Measurements from ENCODE around the gene IRAK1. TPM values are rescaled to one million over a fixed set of nuclear protein-coding genes. Genes with fewer than 3 reads are reported as not detected.
"Not testable (repeated sequence)": the region's sequence is repeated elsewhere in the genome, so short reads cannot be mapped to it uniquely, and the experiment has no call there.

IRAK1 gene
- total RNA-seq, 1 experiment from 2014 or later: 76.0 TPM

DNA sequence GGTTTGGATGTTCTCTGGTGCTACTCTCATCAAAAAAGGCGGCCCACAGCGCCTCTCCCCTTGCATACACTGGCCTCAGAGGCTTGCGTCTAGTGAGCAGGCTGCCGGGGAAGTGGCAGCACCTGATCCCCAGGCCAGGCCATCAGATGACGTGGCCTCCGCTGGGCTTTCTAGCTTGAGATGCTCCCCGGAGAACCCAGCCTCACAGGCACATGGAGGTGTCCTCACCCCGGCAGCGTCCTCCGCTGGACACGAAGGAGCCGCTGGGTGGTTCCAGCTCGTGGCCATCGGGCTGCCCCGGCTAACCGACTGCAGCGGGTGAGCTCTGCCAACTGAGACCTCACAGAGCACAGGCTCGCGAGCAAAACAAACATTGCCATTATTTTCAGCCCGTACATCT is 12.8 kb downstream of the IRAK1 start:
- no peak for DNase-seq
- Histone ChIP-seq H3K27ac (ENCODE audit: low read length) (no peak overlapping the region), H3K4me3 (ENCODE audit: low read length) (no peak overlapping the region), H3K9ac (ENCODE audit: low read length) (no peak overlapping the region), H3K36me3 (ENCODE audit: insufficient read depth, low read length) (no peaks in the 10 kb centered on the region), H3K9me3 (ENCODE audit: low read length) (no peaks in the 10 kb centered on the region), H3K79me2 (ENCODE audit: low read length) (no peaks in the 10 kb centered on the region), H2AFZ (ENCODE audit: low read length) (no peak overlapping the region), H4K20me1 (ENCODE audit: insufficient read depth, low read depth, low read length) (no peaks in the 10 kb centered on the region), H3K9me2 (replicated peaks; ENCODE audit: insufficient read depth, low read length) (no peaks in the 10 kb centered on the region), H3K4me2 (ENCODE audit: low read depth, low read length, poor library complexity, severe bottlenecking) (no peak overlapping the region), H3K27me3 (ENCODE audit: low read length) (no peaks in the 10 kb centered on the region), H3K4me1 (ENCODE audit: low read length) (peaks cover 8% of the 10 kb centered on the region)

DNA sequence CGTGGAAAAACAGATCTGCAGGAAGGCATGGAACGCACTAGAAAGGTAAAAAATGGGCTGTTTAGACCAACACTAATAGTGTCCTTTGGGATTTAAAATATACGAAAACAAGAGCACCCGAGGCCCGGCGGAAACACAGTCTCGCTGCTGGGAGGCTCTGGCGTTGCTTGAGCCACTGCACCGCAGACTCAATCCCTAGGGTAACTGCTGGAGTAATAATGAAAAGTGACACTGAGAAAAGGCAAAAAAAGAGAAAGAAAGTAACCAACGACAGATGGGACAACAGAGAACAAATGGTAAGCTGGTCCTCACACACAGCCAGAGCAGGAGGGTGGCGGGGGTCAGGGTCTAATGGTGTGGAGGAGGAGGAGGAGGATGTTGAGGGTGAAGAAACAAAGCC is 15.4 kb downstream of the IRAK1 start:
- Histone ChIP-seq H3K4me1 (ENCODE audit: low read length) (peaks cover 12% of the 10 kb centered on the region), H3K27me3 (ENCODE audit: low read length) (no peaks in the 10 kb centered on the region), H2AFZ (ENCODE audit: low read length) (no peak overlapping the region), H3K4me3 (ENCODE audit: low read length) (no peak overlapping the region), H3K9me2 (replicated peaks; ENCODE audit: insufficient read depth, low read length) (no peaks in the 10 kb centered on the region), H4K20me1 (ENCODE audit: insufficient read depth, low read depth, low read length) (no peaks in the 10 kb centered on the region), H3K36me3 (ENCODE audit: insufficient read depth, low read length) (no peaks in the 10 kb centered on the region), H3K27ac (ENCODE audit: low read length) (no peak overlapping the region), H3K9ac (ENCODE audit: low read length) (no peak overlapping the region), H3K4me2 (ENCODE audit: low read depth, low read length, poor library complexity, severe bottlenecking) (no peak overlapping the region), H3K79me2 (ENCODE audit: low read length) (no peaks in the 10 kb centered on the region), H3K9me3 (ENCODE audit: low read length) (no peaks in the 10 kb centered on the region)
- no peak for DNase-seq

DNA sequence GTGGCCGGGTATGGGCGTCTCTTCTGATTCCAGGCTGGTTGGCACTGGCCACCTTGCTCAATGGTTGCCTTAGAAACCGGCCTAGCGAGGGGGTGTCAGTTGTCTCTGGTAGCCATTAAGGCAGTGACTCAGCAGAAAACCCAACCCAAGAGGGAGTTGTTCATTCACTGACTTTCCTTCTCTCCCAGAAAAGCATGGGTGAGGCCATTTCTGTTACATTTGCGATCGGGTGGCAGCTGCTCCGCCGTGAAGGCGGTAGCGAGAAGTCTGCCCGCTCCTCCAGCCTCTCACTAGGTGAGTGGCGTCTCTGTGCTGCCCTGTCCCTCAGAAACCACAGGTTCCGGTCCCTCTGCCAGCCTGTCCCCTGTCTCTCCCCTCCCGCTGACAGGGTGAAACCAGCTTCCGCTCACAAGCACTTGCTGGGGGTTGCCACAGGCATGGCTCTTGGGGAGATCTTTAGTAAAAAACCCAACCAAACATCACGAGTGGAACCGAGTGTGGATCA is 17.4 kb downstream of the IRAK1 start:
- Histone ChIP-seq H2AFZ (ENCODE audit: low read length) (no peak overlapping the region), H3K4me3 (ENCODE audit: low read length) (peak overlapping the region; percentile 33; the same call in 1 of the 2 replicates), H3K27me3 (ENCODE audit: low read length) (no peaks in the 10 kb centered on the region), H3K36me3 (ENCODE audit: insufficient read depth, low read length) (no peaks in the 10 kb centered on the region), H3K27ac (ENCODE audit: low read length) (peak overlapping the region; percentile 32), H3K9me3 (ENCODE audit: low read length) (no peaks in the 10 kb centered on the region), H3K4me1 (ENCODE audit: low read length) (peaks cover 12% of the 10 kb centered on the region), H3K4me2 (ENCODE audit: low read depth, low read length, poor library complexity, severe bottlenecking) (peak overlapping the region; percentile 38), H3K9ac (ENCODE audit: low read length) (peak overlapping the region; percentile 35; the same call in 1 of the 2 replicates), H4K20me1 (ENCODE audit: insufficient read depth, low read depth, low read length) (no peaks in the 10 kb centered on the region), H3K79me2 (ENCODE audit: low read length) (no peaks in the 10 kb centered on the region), H3K9me2 (replicated peaks; ENCODE audit: insufficient read depth, low read length) (no peaks in the 10 kb centered on the region)
- peak; percentile 71 for DNase-seq

DNA sequence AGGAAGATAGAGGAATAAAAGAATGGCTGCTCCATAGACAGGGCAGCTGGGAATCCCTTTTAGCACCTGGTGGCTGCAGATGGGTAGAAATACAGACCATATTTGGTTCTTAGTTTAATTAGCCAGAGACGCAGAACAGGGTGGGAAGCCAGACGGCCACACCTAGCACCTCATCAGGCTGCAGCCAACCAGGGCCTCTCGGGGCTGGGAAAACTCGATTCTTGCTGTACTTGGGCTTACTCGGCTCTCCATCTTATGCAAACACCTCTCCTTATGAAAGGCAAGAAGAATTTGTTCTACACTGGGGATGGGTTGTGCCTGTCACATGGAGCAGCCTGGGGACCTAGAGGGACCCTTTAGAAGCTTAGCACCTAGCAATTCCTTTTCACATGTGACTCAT is 19.7 kb downstream of the IRAK1 start:
- no peak for DNase-seq
- H3K27ac ChIP-seq (ENCODE audit: low read length): no peak overlapping the region
- no peak overlapping the region for H3K4me2 ChIP-seq (ENCODE audit: low read depth, low read length, poor library complexity, severe bottlenecking)
- H3K27me3 ChIP-seq (ENCODE audit: low read length): no peaks in the 10 kb centered on the region
- no peaks in the 10 kb centered on the region for H3K79me2 ChIP-seq (ENCODE audit: low read length)
- peaks cover 12% of the 10 kb centered on the region for H3K4me1 ChIP-seq (ENCODE audit: low read length)
- no peaks in the 10 kb centered on the region for H3K9me3 ChIP-seq (ENCODE audit: low read length)
- H3K9me2 ChIP-seq (replicated peaks; ENCODE audit: insufficient read depth, low read length): no peaks in the 10 kb centered on the region
- no peak overlapping the region for H3K9ac ChIP-seq (ENCODE audit: low read length)
- H3K4me3 ChIP-seq (ENCODE audit: low read length): no peak overlapping the region
- H3K36me3 ChIP-seq (ENCODE audit: insufficient read depth, low read length): no peaks in the 10 kb centered on the region
- H2AFZ ChIP-seq (ENCODE audit: low read length): no peak overlapping the region
- H4K20me1 ChIP-seq (ENCODE audit: insufficient read depth, low read depth, low read length): no peaks in the 10 kb centered on the region

DNA sequence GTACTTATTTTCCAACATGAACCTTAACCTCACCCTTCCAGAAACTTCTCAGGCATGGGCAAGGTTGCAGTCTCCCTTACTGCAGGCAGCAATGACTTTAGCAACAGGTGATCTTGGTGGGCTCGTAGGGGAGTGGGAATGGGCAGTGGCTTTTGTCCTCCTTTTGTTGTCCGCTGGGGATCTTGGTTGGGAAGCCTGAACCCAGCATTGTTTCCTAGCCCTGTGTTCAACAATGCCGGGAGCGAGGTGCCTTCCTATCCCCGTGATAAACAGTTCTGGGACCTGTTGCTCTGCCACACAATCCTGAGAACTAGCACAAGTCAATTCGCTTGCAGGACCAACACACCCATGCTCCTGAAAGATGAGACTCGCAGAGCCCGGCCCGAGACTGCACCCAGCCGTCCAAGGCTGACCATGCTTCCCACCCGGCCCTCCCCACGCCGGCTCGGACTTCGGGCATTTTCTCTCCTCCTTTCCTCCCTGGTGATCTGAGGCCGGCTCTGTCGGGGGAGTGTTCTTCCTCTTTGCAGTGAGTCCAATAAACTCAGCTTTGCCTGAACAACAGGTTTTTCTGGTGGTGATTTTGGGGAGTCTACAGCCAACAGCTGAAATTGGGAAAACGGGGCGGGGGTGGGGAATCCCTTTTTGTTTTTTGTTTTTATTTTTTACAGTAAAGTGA is 20.2 kb downstream of the IRAK1 start:
- no peaks in the 10 kb centered on the region for H3K36me3 ChIP-seq (ENCODE audit: insufficient read depth, low read length)
- H3K79me2 ChIP-seq (ENCODE audit: low read length): no peaks in the 10 kb centered on the region
- no peaks in the 10 kb centered on the region for H3K9me2 ChIP-seq (replicated peaks; ENCODE audit: insufficient read depth, low read length)
- H3K9ac ChIP-seq (ENCODE audit: low read length): no peak overlapping the region
- H3K4me1 ChIP-seq (ENCODE audit: low read length): peaks cover 12% of the 10 kb centered on the region
- H3K27me3 ChIP-seq (ENCODE audit: low read length): no peaks in the 10 kb centered on the region
- no peaks in the 10 kb centered on the region for H4K20me1 ChIP-seq (ENCODE audit: insufficient read depth, low read depth, low read length)
- no peak overlapping the region for H3K27ac ChIP-seq (ENCODE audit: low read length)
- H3K9me3 ChIP-seq (ENCODE audit: low read length): no peaks in the 10 kb centered on the region
- H2AFZ ChIP-seq (ENCODE audit: low read length): no peak overlapping the region
- H3K4me3 ChIP-seq (ENCODE audit: low read length): no peak overlapping the region
- H3K4me2 ChIP-seq (ENCODE audit: low read depth, low read length, poor library complexity, severe bottlenecking): no peak overlapping the region
- no peak for DNase-seq

DNA sequence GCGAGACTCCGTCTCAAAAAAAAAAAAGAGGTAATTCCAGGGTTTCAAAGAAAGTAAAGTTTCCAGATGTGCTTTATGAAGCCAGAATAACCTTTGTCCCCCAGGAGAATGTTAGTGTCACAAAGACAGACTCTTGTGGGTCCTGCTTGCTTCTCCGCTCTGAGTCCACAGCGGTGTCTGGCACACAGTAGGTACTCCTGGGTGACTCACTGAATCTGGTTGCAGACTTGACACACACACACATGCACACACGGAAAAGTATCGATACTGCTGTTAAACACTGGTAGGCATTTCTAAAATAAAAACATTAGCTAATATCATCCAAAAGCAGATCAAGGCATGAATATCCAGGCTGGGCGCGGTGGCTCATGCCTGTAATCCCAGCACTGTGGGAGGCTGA is 24.2 kb downstream of the IRAK1 start:
- no peaks in the 10 kb centered on the region for H3K9me3 ChIP-seq (ENCODE audit: low read length)
- no peak overlapping the region for H2AFZ ChIP-seq (ENCODE audit: low read length)
- no peak overlapping the region for H3K4me2 ChIP-seq (ENCODE audit: low read depth, low read length, poor library complexity, severe bottlenecking)
- H3K4me1 ChIP-seq (ENCODE audit: low read length): no peaks in the 10 kb centered on the region
- no peaks in the 10 kb centered on the region for H3K79me2 ChIP-seq (ENCODE audit: low read length)
- H3K9me2 ChIP-seq (replicated peaks; ENCODE audit: insufficient read depth, low read length): no peaks in the 10 kb centered on the region
- H3K27ac ChIP-seq (ENCODE audit: low read length): no peak overlapping the region
- no peaks in the 10 kb centered on the region for H3K36me3 ChIP-seq (ENCODE audit: insufficient read depth, low read length)
- no peaks in the 10 kb centered on the region for H3K27me3 ChIP-seq (ENCODE audit: low read length)
- no peak overlapping the region for H3K9ac ChIP-seq (ENCODE audit: low read length)
- H3K4me3 ChIP-seq (ENCODE audit: low read length): no peak overlapping the region
- DNase-seq: no peak
- no peaks in the 10 kb centered on the region for H4K20me1 ChIP-seq (ENCODE audit: insufficient read depth, low read depth, low read length)

DNA sequence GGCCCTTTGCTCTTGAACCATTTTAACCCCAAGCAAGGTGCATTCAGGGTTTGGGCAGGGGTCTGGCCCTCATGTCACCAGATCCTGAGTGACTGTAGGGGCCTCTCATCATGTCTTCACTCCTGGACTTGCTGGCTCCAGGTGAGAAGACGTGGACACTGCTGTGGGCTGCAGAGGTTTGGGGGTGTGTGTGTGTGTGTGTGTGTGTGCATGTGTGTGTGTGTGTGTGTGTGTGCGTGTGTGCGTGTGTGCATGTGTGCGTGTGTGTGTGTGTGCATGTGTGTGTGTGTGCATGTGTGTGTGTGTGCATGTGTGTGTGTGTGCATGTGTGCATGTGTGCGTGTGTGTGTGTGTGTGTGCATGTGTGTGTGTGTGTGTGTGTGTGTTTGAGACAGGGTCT is 25.3 kb downstream of the IRAK1 start:
- not testable (repeated sequence) for H3K9ac ChIP-seq (ENCODE audit: low read length); H3K27me3 ChIP-seq (ENCODE audit: low read length); H4K20me1 ChIP-seq (ENCODE audit: insufficient read depth, low read depth, low read length); H3K4me1 ChIP-seq (ENCODE audit: low read length); H3K9me3 ChIP-seq (ENCODE audit: low read length); H3K4me2 ChIP-seq (ENCODE audit: low read depth, low read length, poor library complexity, severe bottlenecking); H3K36me3 ChIP-seq (ENCODE audit: insufficient read depth, low read length); H2AFZ ChIP-seq (ENCODE audit: low read length); H3K4me3 ChIP-seq (ENCODE audit: low read length); DNase-seq; H3K79me2 ChIP-seq (ENCODE audit: low read length); H3K9me2 ChIP-seq (replicated peaks; ENCODE audit: insufficient read depth, low read length); H3K27ac ChIP-seq (ENCODE audit: low read length)

DNA sequence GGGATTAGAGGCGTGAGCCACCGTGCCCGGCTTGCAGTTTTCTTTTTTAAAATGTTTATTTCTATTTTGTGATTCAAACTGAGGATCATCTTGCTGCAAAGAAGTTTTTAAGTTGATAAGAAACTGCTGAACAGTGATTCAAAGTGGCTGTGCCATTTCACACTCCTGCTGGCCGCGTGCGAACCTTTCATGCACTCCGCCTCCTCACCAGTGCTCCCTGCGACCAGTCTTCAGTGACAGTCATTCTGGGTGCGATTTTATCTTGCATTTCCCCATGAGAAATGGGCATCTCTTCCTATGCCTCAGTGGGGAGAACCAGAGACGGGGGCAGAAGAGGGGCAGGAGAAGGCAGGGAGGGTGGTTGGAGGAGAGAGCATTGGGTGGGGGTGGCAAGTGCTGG is 25.7 kb downstream of the IRAK1 start:
- Histone ChIP-seq H3K79me2 (ENCODE audit: low read length) (no peaks in the 10 kb centered on the region), H3K4me3 (ENCODE audit: low read length) (no peak overlapping the region), H3K4me2 (ENCODE audit: low read depth, low read length, poor library complexity, severe bottlenecking) (no peak overlapping the region), H3K4me1 (ENCODE audit: low read length) (no peaks in the 10 kb centered on the region), H3K9me3 (ENCODE audit: low read length) (no peaks in the 10 kb centered on the region), H3K27me3 (ENCODE audit: low read length) (no peaks in the 10 kb centered on the region), H3K9me2 (replicated peaks; ENCODE audit: insufficient read depth, low read length) (no peaks in the 10 kb centered on the region), H3K27ac (ENCODE audit: low read length) (no peak overlapping the region), H3K36me3 (ENCODE audit: insufficient read depth, low read length) (no peaks in the 10 kb centered on the region), H4K20me1 (ENCODE audit: insufficient read depth, low read depth, low read length) (no peaks in the 10 kb centered on the region), H3K9ac (ENCODE audit: low read length) (no peak overlapping the region), H2AFZ (ENCODE audit: low read length) (no peak overlapping the region)
- no peak for DNase-seq

All from Karpas-422 (cell line).